Ecto neural progenitor cell (in vitro differentiated cells): ENCODE data around the gene TSHZ3.

Experiments
- DNase-seq: peaks from one replicate; pipeline ENCODE4 v3.0.0-alpha.2; 2018; ENCODE audit warnings: low spot score

Gene TSHZ3

GRCh38 chr19:31349160-31349881, at the start of gene TSHZ3:
TSS of gene TSHZ3 (minus strand) at chr19:31349436. CDS start at chr19:31349219, 217 bp downstream.
- DNase-seq = peak; percentile 78

GRCh38 chr19:31397308-31397707, 48.1 kb upstream of the TSHZ3 start:
- DNase-seq = no peak

- no peak for DNase-seq
Observed at GRCh38 chr19:31392464-31392863, 43.2 kb upstream of the TSHZ3 start.

- no peak for DNase-seq
Observed at GRCh38 chr19:31391518-31391917, 42.3 kb upstream of the TSHZ3 start.

- DNase-seq = no peak
Observed at GRCh38 chr19:31390711-31391110, 41.5 kb upstream of the TSHZ3 start.

- no peak for DNase-seq
Observed at GRCh38 chr19:31389874-31390273, 40.6 kb upstream of the TSHZ3 start.

- peak; percentile 77 for DNase-seq
Observed at GRCh38 chr19:31387717-31388301, 38.6 kb upstream of the TSHZ3 start.

GRCh38 chr19:31386806-31387205, 37.6 kb upstream of the TSHZ3 start:
- DNase-seq = no peak

- no peak for DNase-seq
Observed at GRCh38 chr19:31385744-31386143, 36.5 kb upstream of the TSHZ3 start.

- DNase-seq = no peak
Observed at GRCh38 chr19:31383553-31383952, 34.3 kb upstream of the TSHZ3 start.

GRCh38 chr19:31380854-31381253, 31.6 kb upstream of the TSHZ3 start:
- no peak for DNase-seq

GRCh38 chr19:31378404-31378803, 29.2 kb upstream of the TSHZ3 start:
- no peak for DNase-seq

GRCh38 chr19:31377736-31378135, 28.5 kb upstream of the TSHZ3 start:
- DNase-seq = no peak

- DNase-seq = no peak
Observed at GRCh38 chr19:31372246-31372781, 23.1 kb upstream of the TSHZ3 start.

GRCh38 chr19:31370216-31370615, 21.0 kb upstream of the TSHZ3 start:
- no peak for DNase-seq

- no peak for DNase-seq
Observed at GRCh38 chr19:31364963-31365362, 15.7 kb upstream of the TSHZ3 start.

- DNase-seq = no peak
Observed at GRCh38 chr19:31361728-31362127, 12.5 kb upstream of the TSHZ3 start.

GRCh38 chr19:31357315-31357673, 8.1 kb upstream of the TSHZ3 start:
- DNase-seq = no peak

- DNase-seq = peak; percentile 71
Observed at GRCh38 chr19:31356587-31357314, 7.5 kb upstream of the TSHZ3 start.

GRCh38 chr19:31355665-31356289, 6.5 kb upstream of the TSHZ3 start:
- DNase-seq = no peak

GRCh38 chr19:31354799-31355664, 5.8 kb upstream of the TSHZ3 start:
- peak; percentile 52 for DNase-seq

GRCh38 chr19:31354316-31354715, 5.1 kb upstream of the TSHZ3 start:
- DNase-seq = no peak
